Liver (tissue), 9 donors: Measurements from ENCODE around the gene DYNLT2. TPM values are rescaled to one million over a fixed set of nuclear protein-coding genes. Genes with fewer than 3 reads are reported as not detected.

Experiments used
- DNase-seq: peaks from one replicate; pipeline ENCODE4 v3.0.0-alpha.2; 2017; ENCODE audit warnings: low spot score
- H3K27ac ChIP-seq, 2 donors: one replicate each; pipeline ENCODE4 v1.7.0; 2013; ENCODE audit warnings: inconsistent platforms in 2 of 2, low read length in 2 of 2, control low read depth in 1 of 2, low read depth in 1 of 2, mild to moderate bottlenecking in 1 of 2
- H3K27me3 ChIP-seq, 4 donors: one replicate each; pipeline versions ENCODE4 v1.6.1 to v1.7.0; 2013; ENCODE audit warnings: low read length in 3 of 4, inconsistent platforms in 1 of 4, mild to moderate bottlenecking in 1 of 4, moderate library complexity in 1 of 4; ENCODE audit not compliant: control insufficient read depth in 4 of 4, insufficient read depth in 4 of 4
- H3K36me3 ChIP-seq, 4 donors: one replicate each; pipeline versions ENCODE4 v1.6.1 to v1.7.0; 2013; ENCODE audit warnings: low read length in 3 of 4, mild to moderate bottlenecking in 3 of 4, low read depth in 1 of 4, moderate library complexity in 1 of 4; ENCODE audit not compliant: control insufficient read depth in 4 of 4, insufficient read depth in 3 of 4
- H3K4me1 ChIP-seq, 4 donors: one replicate each; pipeline versions ENCODE4 v1.6.1 to v1.7.0; 2013; ENCODE audit warnings: low read length in 3 of 4, mild to moderate bottlenecking in 3 of 4, moderate library complexity in 1 of 4; ENCODE audit not compliant: control insufficient read depth in 4 of 4, insufficient read depth in 4 of 4
- H3K4me3 ChIP-seq, 3 donors: one replicate each; pipeline versions ENCODE4 v1.6.1 to v1.7.0; 2013; ENCODE audit warnings: low read length in 3 of 3, control low read depth in 1 of 3, low read depth in 1 of 3, mild to moderate bottlenecking in 1 of 3
- H3K9ac ChIP-seq, 2 donors: one replicate each; pipeline ENCODE4 v1.7.0; 2013; ENCODE audit warnings: low read length in 2 of 2, mild to moderate bottlenecking in 2 of 2, moderate library complexity in 2 of 2, control low read depth in 1 of 2, low read depth in 1 of 2
- H3K9me3 ChIP-seq, 4 donors: one replicate each; pipeline versions ENCODE4 v1.6.1 to v1.7.0; 2013; ENCODE audit warnings: low read length in 3 of 4; ENCODE audit not compliant: control insufficient read depth in 4 of 4
- EGR1 ChIP-seq, 2 donors: IDR thresholded peaks; 2 replicates each; pipeline ENCODE4 v1.6.1; 2016 to 2018; ENCODE audit warnings: antibody characterized with exemption in 2 of 2, low read depth in 2 of 2
- FOXA1 ChIP-seq: IDR thresholded peaks from 2 replicates; pipeline ENCODE4 v1.6.1; 2016; ENCODE audit warnings: antibody characterized with exemption
- FOXA2 ChIP-seq: IDR thresholded peaks from 2 replicates; pipeline ENCODE4 v1.6.1; 2016; ENCODE audit warnings: antibody characterized with exemption
- GABPA ChIP-seq, 2 donors: IDR thresholded peaks in 1 of 2; conservative IDR thresholded peaks in 1 of 2; 2 replicates each; pipeline ENCODE4 v1.6.1; 2016; ENCODE audit warnings: antibody characterized with exemption in 2 of 2, mild to moderate bottlenecking in 1 of 2, moderate library complexity in 1 of 2
- HNF4A ChIP-seq, 2 donors: conservative IDR thresholded peaks; 2 replicates each; pipeline ENCODE4 v1.6.1; 2016; ENCODE audit warnings: antibody characterized with exemption in 2 of 2, mild to moderate bottlenecking in 2 of 2
- HNF4G ChIP-seq: IDR thresholded peaks from 2 replicates; pipeline ENCODE4 v1.6.1; 2016; ENCODE audit warnings: antibody characterized with exemption
- JUND ChIP-seq, 2 donors: IDR thresholded peaks; 2 replicates each; pipeline ENCODE4 v1.6.1; 2016; ENCODE audit warnings: antibody characterized with exemption in 2 of 2
- NR2F2 ChIP-seq: IDR thresholded peaks from 2 replicates; pipeline ENCODE4 v1.6.1; 2016; ENCODE audit warnings: antibody characterized with exemption
- RAD21 ChIP-seq, 2 donors: IDR thresholded peaks; 2 replicates each; pipeline ENCODE4 v1.6.1; 2016; ENCODE audit warnings: antibody characterized with exemption in 2 of 2, mild to moderate bottlenecking in 2 of 2
- RXRA ChIP-seq, 2 donors: IDR thresholded peaks; 2 replicates each; pipeline ENCODE4 v1.6.1; 2017 to 2018; ENCODE audit warnings: antibody characterized with exemption in 2 of 2, mild to moderate bottlenecking in 1 of 2
- SP1 ChIP-seq: IDR thresholded peaks from 2 replicates; pipeline ENCODE4 v1.6.1; 2018; ENCODE audit warnings: antibody characterized with exemption, mild to moderate bottlenecking
- TAF1 ChIP-seq: conservative IDR thresholded peaks from 2 replicates; pipeline ENCODE4 v1.6.1; 2016; ENCODE audit warnings: antibody characterized with exemption, mild to moderate bottlenecking
- YY1 ChIP-seq: IDR thresholded peaks from 2 replicates; pipeline ENCODE4 v1.6.1; 2016; ENCODE audit warnings: antibody characterized with exemption, mild to moderate bottlenecking
- WGBS: extraction: QIAGEN DNeasy Blood & Tissue Kit; methylation state at CpG from one replicate; pipeline ENCODE4 v1.1.7; 2013; 5-methylcytosine and 5-hydroxymethylcytosine counted together
- polyA plus RNA-seq, 2 donors: library from polyadenylated mRNA; stranded (reverse) in 1 of 2; unstranded in 1 of 2; fragments of 200-250 nt in 1 of 2; fragments of >200 nt in 1 of 2; fragmentation: Nextera tagmentation in 1 of 2; extraction: Ambion mirVana in 1 of 2; gene quantifications; one replicate each; pipeline versions ENCODE4 v1.2.1 to v1.2.3, GENCODE V29; 2013 to 2015
- total RNA-seq, 2 donors: library from RNA; depleted of rRNA; stranded (reverse); fragments of >200 nt; gene quantifications; one replicate each; pipeline ENCODE4 v1.2.3, GENCODE V29; 2014
- TF ChIP-seq, protein P1 (sequence below): IDR thresholded peaks from 2 replicates; pipeline ENCODE4 v1.6.1; 2016; ENCODE audit warnings: antibody characterized with exemption
- TF ChIP-seq, protein P2 (sequence below): IDR thresholded peaks from 2 replicates; pipeline ENCODE4 v1.6.1; 2016; ENCODE audit warnings: antibody characterized with exemption
- TF ChIP-seq, protein P3 (sequence below): fragments of 150-350 bp; IDR thresholded peaks from 2 replicates; pipeline ENCODE4 v1.5.1; 2017; ENCODE audit warnings: improper control_type of control experiment, low read depth, low read length; ENCODE audit not compliant: missing input control
- TF ChIP-seq, protein P4 (sequence below): IDR thresholded peaks from 2 replicates; pipeline ENCODE4 v1.6.1; 2016; ENCODE audit warnings: antibody characterized with exemption
- TF ChIP-seq, protein P5 (sequence below): IDR thresholded peaks from 2 replicates; pipeline ENCODE4 v1.6.1; 2016; ENCODE audit warnings: antibody characterized with exemption, mild to moderate bottlenecking
- donor health status: healthy.
- donor health status: healthy.
- donor health status: healthy.
- donor health status: healthy.
- donor health status: healthy.

DYNLT2 gene, protein sequence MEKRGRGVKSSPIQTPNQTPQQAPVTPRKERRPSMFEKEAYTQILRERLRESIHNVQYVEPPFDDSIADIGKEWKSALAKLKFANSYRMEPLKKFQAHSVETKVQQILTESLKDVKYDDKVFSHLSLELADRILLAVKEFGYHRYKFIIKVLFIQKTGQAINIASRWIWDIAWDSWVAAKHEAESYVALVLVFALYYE
- 1 to 10 TPM in 1 of 2 donors, under 1 TPM in 1; 0.89 to 1.5 TPM for total RNA-seq
- 1 to 10 TPM in 1 of 2 donors, under 1 TPM in 1; 0.37 to 2.3 TPM for polyA plus RNA-seq

DNA sequence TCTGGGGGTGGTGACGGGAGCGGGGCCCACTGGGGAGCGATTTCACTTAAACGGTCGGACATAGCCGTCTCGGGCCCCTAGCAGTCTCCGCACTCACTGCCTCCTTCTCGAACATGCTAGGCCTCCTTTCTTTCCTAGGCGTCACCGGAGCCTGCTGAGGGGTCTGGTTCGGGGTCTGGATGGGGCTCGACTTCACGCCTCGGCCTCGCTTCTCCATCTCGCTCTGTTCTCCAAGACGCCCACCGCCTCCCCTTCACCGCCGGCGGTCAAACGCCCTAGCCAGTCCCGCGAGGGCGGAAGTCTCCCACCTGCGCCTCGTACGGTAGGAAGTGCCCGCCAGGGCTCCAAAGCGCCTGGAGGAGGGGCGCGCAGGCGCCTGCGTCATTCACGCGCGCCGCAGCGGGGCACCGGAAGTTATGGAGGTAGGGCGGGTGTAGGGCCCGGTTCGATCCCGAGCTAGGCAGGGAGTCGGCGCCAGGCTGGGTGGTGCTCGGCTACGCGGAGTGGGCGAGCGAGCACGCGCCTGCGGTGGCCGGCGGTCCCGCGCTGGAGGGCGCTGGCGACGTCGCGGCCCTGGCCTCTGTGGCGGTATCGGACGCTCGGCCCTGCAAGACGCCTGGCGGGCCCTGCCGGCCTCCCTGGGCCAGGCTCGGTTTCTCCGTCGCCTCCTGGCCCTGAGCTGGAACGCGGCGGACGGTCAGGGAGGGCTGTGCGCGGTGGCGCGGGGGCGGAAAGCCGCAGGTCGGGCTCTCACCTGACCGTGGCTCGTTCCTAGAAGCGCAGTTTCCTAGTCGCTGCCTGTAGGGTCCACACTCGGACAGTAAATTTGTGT is at the start of gene DYNLT2, which contains the start of gene ERMARD:
DYNLT2 (minus strand) TSS at position 331 of the 832 bp plus-strand sequence; CDS start at position 217, 114 bp downstream.
ERMARD (plus strand) TSS at position 381 of the 832 bp plus-strand sequence; CDS start at position 417, 36 bp downstream.
- H3K27ac ChIP-seq: peak within 1 kb of the TSS; percentile 93 to 94
- under 1% methylated on average over 90 of the region's 90 CpGs for WGBS
- H3K9me3 ChIP-seq: no peaks in the 10 kb centered on the region
- no peaks in the 10 kb centered on the region for H3K27me3 ChIP-seq
- peak within 1 kb of the TSS; percentile 55 to 94 (median 89) for H3K4me3 ChIP-seq
- peaks cover 0 to 22% (median 11%) of the 10 kb centered on the region in 4 donors for H3K4me1 ChIP-seq
- H3K9ac ChIP-seq: peak within 1 kb of the TSS; percentile 87 to 92
- DNase-seq: peak; percentile 95
- peaks cover 0 to under 1% (median 0%) of the 10 kb centered on the region in 4 donors for H3K36me3 ChIP-seq
- TF ChIP-seq HNF4A (conservative IDR thresholded peaks at IDR 0.05): peak in 1 of 2 donors; percentile 23
- peak; percentile 34 to 55 for TF ChIP-seq RAD21 (IDR thresholded peaks at IDR 0.05)
- no peak for TF ChIP-seq JUND (IDR thresholded peaks at IDR 0.05)
- TF ChIP-seq FOXA2: no peak
- TF ChIP-seq, protein P1, sequence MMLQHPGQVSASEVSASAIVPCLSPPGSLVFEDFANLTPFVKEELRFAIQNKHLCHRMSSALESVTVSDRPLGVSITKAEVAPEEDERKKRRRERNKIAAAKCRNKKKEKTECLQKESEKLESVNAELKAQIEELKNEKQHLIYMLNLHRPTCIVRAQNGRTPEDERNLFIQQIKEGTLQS: no peak
- TF ChIP-seq, protein P2, sequence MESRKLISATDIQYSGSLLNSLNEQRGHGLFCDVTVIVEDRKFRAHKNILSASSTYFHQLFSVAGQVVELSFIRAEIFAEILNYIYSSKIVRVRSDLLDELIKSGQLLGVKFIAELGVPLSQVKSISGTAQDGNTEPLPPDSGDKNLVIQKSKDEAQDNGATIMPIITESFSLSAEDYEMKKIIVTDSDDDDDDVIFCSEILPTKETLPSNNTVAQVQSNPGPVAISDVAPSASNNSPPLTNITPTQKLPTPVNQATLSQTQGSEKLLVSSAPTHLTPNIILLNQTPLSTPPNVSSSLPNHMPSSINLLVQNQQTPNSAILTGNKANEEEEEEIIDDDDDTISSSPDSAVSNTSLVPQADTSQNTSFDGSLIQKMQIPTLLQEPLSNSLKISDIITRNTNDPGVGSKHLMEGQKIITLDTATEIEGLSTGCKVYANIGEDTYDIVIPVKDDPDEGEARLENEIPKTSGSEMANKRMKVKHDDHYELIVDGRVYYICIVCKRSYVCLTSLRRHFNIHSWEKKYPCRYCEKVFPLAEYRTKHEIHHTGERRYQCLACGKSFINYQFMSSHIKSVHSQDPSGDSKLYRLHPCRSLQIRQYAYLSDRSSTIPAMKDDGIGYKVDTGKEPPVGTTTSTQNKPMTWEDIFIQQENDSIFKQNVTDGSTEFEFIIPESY: peak; percentile 85
- TF ChIP-seq, protein P3, sequence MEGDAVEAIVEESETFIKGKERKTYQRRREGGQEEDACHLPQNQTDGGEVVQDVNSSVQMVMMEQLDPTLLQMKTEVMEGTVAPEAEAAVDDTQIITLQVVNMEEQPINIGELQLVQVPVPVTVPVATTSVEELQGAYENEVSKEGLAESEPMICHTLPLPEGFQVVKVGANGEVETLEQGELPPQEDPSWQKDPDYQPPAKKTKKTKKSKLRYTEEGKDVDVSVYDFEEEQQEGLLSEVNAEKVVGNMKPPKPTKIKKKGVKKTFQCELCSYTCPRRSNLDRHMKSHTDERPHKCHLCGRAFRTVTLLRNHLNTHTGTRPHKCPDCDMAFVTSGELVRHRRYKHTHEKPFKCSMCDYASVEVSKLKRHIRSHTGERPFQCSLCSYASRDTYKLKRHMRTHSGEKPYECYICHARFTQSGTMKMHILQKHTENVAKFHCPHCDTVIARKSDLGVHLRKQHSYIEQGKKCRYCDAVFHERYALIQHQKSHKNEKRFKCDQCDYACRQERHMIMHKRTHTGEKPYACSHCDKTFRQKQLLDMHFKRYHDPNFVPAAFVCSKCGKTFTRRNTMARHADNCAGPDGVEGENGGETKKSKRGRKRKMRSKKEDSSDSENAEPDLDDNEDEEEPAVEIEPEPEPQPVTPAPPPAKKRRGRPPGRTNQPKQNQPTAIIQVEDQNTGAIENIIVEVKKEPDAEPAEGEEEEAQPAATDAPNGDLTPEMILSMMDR: peak; percentile 50
- TF ChIP-seq TAF1: peak; percentile 55
- peak; percentile 94 for TF ChIP-seq YY1
- TF ChIP-seq NR2F2: no peak
- peak; percentile 66 to 96 for TF ChIP-seq GABPA (IDR thresholded peaks at IDR 0.05 in 1 of 2, conservative IDR thresholded peaks at IDR 0.05 in 1 of 2)
- TF ChIP-seq HNF4G: no peak
- TF ChIP-seq, protein P4, sequence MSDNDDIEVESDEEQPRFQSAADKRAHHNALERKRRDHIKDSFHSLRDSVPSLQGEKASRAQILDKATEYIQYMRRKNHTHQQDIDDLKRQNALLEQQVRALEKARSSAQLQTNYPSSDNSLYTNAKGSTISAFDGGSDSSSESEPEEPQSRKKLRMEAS: peak; percentile 57
- TF ChIP-seq RXRA (IDR thresholded peaks at IDR 0.05): no peak
- peak in 1 of 2 donors; percentile 22 for TF ChIP-seq EGR1 (IDR thresholded peaks at IDR 0.05; ENCODE audit: low read depth in 2 of 2)
- TF ChIP-seq, protein P5, sequence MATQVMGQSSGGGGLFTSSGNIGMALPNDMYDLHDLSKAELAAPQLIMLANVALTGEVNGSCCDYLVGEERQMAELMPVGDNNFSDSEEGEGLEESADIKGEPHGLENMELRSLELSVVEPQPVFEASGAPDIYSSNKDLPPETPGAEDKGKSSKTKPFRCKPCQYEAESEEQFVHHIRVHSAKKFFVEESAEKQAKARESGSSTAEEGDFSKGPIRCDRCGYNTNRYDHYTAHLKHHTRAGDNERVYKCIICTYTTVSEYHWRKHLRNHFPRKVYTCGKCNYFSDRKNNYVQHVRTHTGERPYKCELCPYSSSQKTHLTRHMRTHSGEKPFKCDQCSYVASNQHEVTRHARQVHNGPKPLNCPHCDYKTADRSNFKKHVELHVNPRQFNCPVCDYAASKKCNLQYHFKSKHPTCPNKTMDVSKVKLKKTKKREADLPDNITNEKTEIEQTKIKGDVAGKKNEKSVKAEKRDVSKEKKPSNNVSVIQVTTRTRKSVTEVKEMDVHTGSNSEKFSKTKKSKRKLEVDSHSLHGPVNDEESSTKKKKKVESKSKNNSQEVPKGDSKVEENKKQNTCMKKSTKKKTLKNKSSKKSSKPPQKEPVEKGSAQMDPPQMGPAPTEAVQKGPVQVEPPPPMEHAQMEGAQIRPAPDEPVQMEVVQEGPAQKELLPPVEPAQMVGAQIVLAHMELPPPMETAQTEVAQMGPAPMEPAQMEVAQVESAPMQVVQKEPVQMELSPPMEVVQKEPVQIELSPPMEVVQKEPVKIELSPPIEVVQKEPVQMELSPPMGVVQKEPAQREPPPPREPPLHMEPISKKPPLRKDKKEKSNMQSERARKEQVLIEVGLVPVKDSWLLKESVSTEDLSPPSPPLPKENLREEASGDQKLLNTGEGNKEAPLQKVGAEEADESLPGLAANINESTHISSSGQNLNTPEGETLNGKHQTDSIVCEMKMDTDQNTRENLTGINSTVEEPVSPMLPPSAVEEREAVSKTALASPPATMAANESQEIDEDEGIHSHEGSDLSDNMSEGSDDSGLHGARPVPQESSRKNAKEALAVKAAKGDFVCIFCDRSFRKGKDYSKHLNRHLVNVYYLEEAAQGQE: peak; percentile 77
- peak; percentile 51 for TF ChIP-seq SP1
- no peak for TF ChIP-seq FOXA1
